ENCODE data around the gene GADD45GIP1.
A peak's percentile ranks its signal among the peaks of the same experiment; 100 is the strongest.
"Not testable (repeated sequence)": the region's sequence is repeated elsewhere in the genome, so short reads cannot be mapped to it uniquely, and the experiment has no call there.

The GADD45GIP1 gene

GRCh38 chr19:12957389-12957952 is 448 bp upstream of the GADD45GIP1 start:
- DNase-seq (ENCODE audit: low read depth in 2 of 2): not testable (repeated sequence)

- no peak for DNase-seq (ENCODE audit: low read depth in 2 of 2)
Observed at GRCh38 chr19:12955996-12956395, 1.0 kb downstream of the GADD45GIP1 start.

GRCh38 chr19:12955575-12955974 is 1.4 kb downstream of the GADD45GIP1 start:
- DNase-seq (ENCODE audit: low read depth in 2 of 2): not testable (repeated sequence)

- DNase-seq (ENCODE audit: low read depth in 2 of 2): no peak
Observed at GRCh38 chr19:12954612-12954962, 2.4 kb downstream of the GADD45GIP1 start.

GRCh38 chr19:12953799-12954611 is 3.0 kb downstream of the GADD45GIP1 start:
- DNase-seq (ENCODE audit: low read depth in 2 of 2): no peak

GRCh38 chr19:12953138-12953798 is 3.8 kb downstream of the GADD45GIP1 start:
- DNase-seq (ENCODE audit: low read depth in 2 of 2): no peak

- no peak for DNase-seq (ENCODE audit: low read depth in 2 of 2)
Observed at GRCh38 chr19:12952488-12953137, 4.4 kb downstream of the GADD45GIP1 start.

GRCh38 chr19:12952050-12952449 is 5.0 kb downstream of the GADD45GIP1 start:
- not testable (repeated sequence) for DNase-seq (ENCODE audit: low read depth in 2 of 2)

- no peak for DNase-seq (ENCODE audit: low read depth in 2 of 2)
Observed at GRCh38 chr19:12949363-12950283, 7.4 kb downstream of the GADD45GIP1 start.

GRCh38 chr19:12948612-12949362 is 8.2 kb downstream of the GADD45GIP1 start:
- no peak for DNase-seq (ENCODE audit: low read depth in 2 of 2)

- no peak for DNase-seq (ENCODE audit: low read depth in 2 of 2)
Observed at GRCh38 chr19:12947702-12948611, 9.1 kb downstream of the GADD45GIP1 start.

- no peak for DNase-seq (ENCODE audit: low read depth in 2 of 2)
Observed at GRCh38 chr19:12946731-12947496, 10.1 kb downstream of the GADD45GIP1 start.

GRCh38 chr19:12946092-12946721 is 10.8 kb downstream of the GADD45GIP1 start:
- peak; percentile 31 to 36 for DNase-seq (ENCODE audit: low read depth in 2 of 2)

- peak; percentile 97 to 98 for DNase-seq (ENCODE audit: low read depth in 2 of 2)
Observed at GRCh38 chr19:12945479-12946091, 11.4 kb downstream of the GADD45GIP1 start, which contains the start of gene RAD23A. TSS of gene RAD23A (plus strand) at chr19:12945862. CDS start at chr19:12945949, 87 bp downstream.

- DNase-seq (ENCODE audit: low read depth in 2 of 2): no peak
Observed at GRCh38 chr19:12944104-12944674, 12.8 kb downstream of the GADD45GIP1 start.

GRCh38 chr19:12943437-12944044 is 13.5 kb downstream of the GADD45GIP1 start:
- no peak for DNase-seq (ENCODE audit: low read depth in 2 of 2)

GRCh38 chr19:12940897-12941296 is 16.1 kb downstream of the GADD45GIP1 start:
- no peak for DNase-seq (ENCODE audit: low read depth in 2 of 2)

Data from activated CD4-positive, alpha-beta T cell treated with anti-CD3 and anti-CD28 coated beads for 24 hours (primary cell).